ENCODE results near the gene CDK13. TPM values are rescaled to one million over a fixed set of nuclear protein-coding genes. Genes with fewer than 3 reads are reported as not detected.

CDK13 gene
- polyA plus RNA-seq, 3 donors, result 8.8 to 25.7 (median 11.2) TPM

GRCh38 chr7:39909526-39909925 is 40.5 kb upstream of the CDK13 start:
- TF ChIP-seq CTCF (IDR thresholded peaks at IDR 0.05), result no peak
- Histone ChIP-seq H4K20me1 (ENCODE audit: insufficient read depth, low read length) (no peaks in the 10 kb centered on the region), H3K27me3 (ENCODE audit: control insufficient read depth in 2 of 2, insufficient read depth in 2 of 2, low read length in 2 of 2) (no peaks in the 10 kb centered on the region), H3K4me1 (ENCODE audit: control insufficient read depth in 1 of 2, insufficient read depth in 2 of 2, low read length in 2 of 2) (peaks cover 0 to 5% of the 10 kb centered on the region in 2 donors), H3K9me3 (replicated peaks in 1 of 2; ENCODE audit: control insufficient read depth in 1 of 2, insufficient read depth in 1 of 2, low read length in 2 of 2) (no peaks in the 10 kb centered on the region), H2AFZ (ENCODE audit: insufficient read depth, low read depth, low read length, poor library complexity, severe bottlenecking) (no peak overlapping the region), H3K9ac (ENCODE audit: insufficient read depth, low read length, poor library complexity, severe bottlenecking) (no peak overlapping the region), H3K4me2 (replicated peaks; ENCODE audit: extremely low read depth, low read length, poor library complexity, severe bottlenecking) (no peak overlapping the region), H3K36me3 (replicated peaks in 1 of 2; ENCODE audit: control insufficient read depth in 1 of 2, insufficient read depth in 2 of 2, low read length in 2 of 2) (no peaks in the 10 kb centered on the region), H3K79me2 (ENCODE audit: insufficient read depth, low read length) (no peaks in the 10 kb centered on the region), H3K4me3 (replicated peaks in 1 of 3; ENCODE audit: low read depth in 2 of 3, low read length in 3 of 3) (no peak overlapping the region), H3K27ac (ENCODE audit: low read depth in 1 of 2, low read length in 2 of 2) (no peak overlapping the region)
- no CpG with 5 or more reads among the region's 1 CpG for WGBS (ENCODE audit: insufficient coverage)
- no peak for DNase-seq
- Mint-ChIP-seq H3K27me3 (ENCODE audit: low read depth in 3 of 3) (peaks cover 3 to 5% (median 3%) of the 10 kb centered on the region in 3 donors), H3K4me3 (no peak overlapping the region), H3K27ac (no peak overlapping the region), H3K9me3 (peaks cover 0 to 16% (median 10%) of the 10 kb centered on the region in 7 donors), H3K4me1 (peaks cover 10% of the 10 kb centered on the region), H3K36me3 (no peaks in the 10 kb centered on the region)
- intact Hi-C loops (cut with micrococcal nuclease), result no loop called here

GRCh38 chr7:39910108-39910869 is 39.8 kb upstream of the CDK13 start:
- H3K36me3 ChIP-seq (replicated peaks in 1 of 2; ENCODE audit: control insufficient read depth in 1 of 2, insufficient read depth in 2 of 2, low read length in 2 of 2), result no peaks in the 10 kb centered on the region
- WGBS (ENCODE audit: insufficient coverage), result 39% methylated on average over 6 of the region's 7 CpGs
- H3K79me2 ChIP-seq (ENCODE audit: insufficient read depth, low read length), result no peaks in the 10 kb centered on the region
- DNase-seq, result peak in 2 of 3 donors; percentile 8 to 15
- peaks cover 0 to 16% (median 9%) of the 10 kb centered on the region in 7 donors for H3K9me3 Mint-ChIP-seq
- H2AFZ ChIP-seq (ENCODE audit: insufficient read depth, low read depth, low read length, poor library complexity, severe bottlenecking), result no peak overlapping the region
- no peak overlapping the region for H3K27ac Mint-ChIP-seq
- H3K27me3 Mint-ChIP-seq (ENCODE audit: low read depth in 3 of 3), result peaks cover 3 to 8% (median 5%) of the 10 kb centered on the region in 3 donors
- no peaks in the 10 kb centered on the region for H4K20me1 ChIP-seq (ENCODE audit: insufficient read depth, low read length)
- H3K4me1 ChIP-seq (ENCODE audit: control insufficient read depth in 1 of 2, insufficient read depth in 2 of 2, low read length in 2 of 2), result peaks cover 0 to 5% of the 10 kb centered on the region in 2 donors
- H3K4me3 ChIP-seq (replicated peaks in 1 of 3; ENCODE audit: low read depth in 2 of 3, low read length in 3 of 3), result no peak overlapping the region
- no peak overlapping the region for H3K4me3 Mint-ChIP-seq
- no peaks in the 10 kb centered on the region for H3K36me3 Mint-ChIP-seq
- H3K4me2 ChIP-seq (replicated peaks; ENCODE audit: extremely low read depth, low read length, poor library complexity, severe bottlenecking), result no peak overlapping the region
- H3K4me1 Mint-ChIP-seq, result peaks cover 14% of the 10 kb centered on the region
- no peak overlapping the region for H3K9ac ChIP-seq (ENCODE audit: insufficient read depth, low read length, poor library complexity, severe bottlenecking)
- H3K27ac ChIP-seq (ENCODE audit: low read depth in 1 of 2, low read length in 2 of 2), result no peak overlapping the region
- no peaks in the 10 kb centered on the region for H3K27me3 ChIP-seq (ENCODE audit: control insufficient read depth in 2 of 2, insufficient read depth in 2 of 2, low read length in 2 of 2)
- intact Hi-C loops (cut with micrococcal nuclease), result no loop called here
- H3K9me3 ChIP-seq (replicated peaks in 1 of 2; ENCODE audit: control insufficient read depth in 1 of 2, insufficient read depth in 1 of 2, low read length in 2 of 2), result no peaks in the 10 kb centered on the region
- no peak for TF ChIP-seq CTCF (IDR thresholded peaks at IDR 0.05)
